ENCODE data around the gene AKR7A3.

The AKR7A3 gene

GRCh38 chr1:19322481-19322880, 33.9 kb upstream of the AKR7A3 start:
- DNase-seq (ENCODE audit: low read depth in 2 of 2), result no peak
- no peak overlapping the region for H3K4me3 ChIP-seq (replicated peaks in 1 of 2; ENCODE audit: low read depth in 2 of 2, low read length in 2 of 2)
- no peak for TF ChIP-seq CTCF (IDR thresholded peaks at IDR 0.05; ENCODE audit: low read depth, low read length)

GRCh38 chr1:19321071-19321470, 32.5 kb upstream of the AKR7A3 start:
- no peak overlapping the region for H3K4me3 ChIP-seq (replicated peaks in 1 of 2; ENCODE audit: low read depth in 2 of 2, low read length in 2 of 2)
- DNase-seq (ENCODE audit: low read depth in 2 of 2), result no peak
- TF ChIP-seq CTCF (IDR thresholded peaks at IDR 0.05; ENCODE audit: low read depth, low read length), result no peak

GRCh38 chr1:19319196-19319595, 30.6 kb upstream of the AKR7A3 start:
- TF ChIP-seq CTCF (IDR thresholded peaks at IDR 0.05; ENCODE audit: low read depth, low read length), result no peak
- H3K4me3 ChIP-seq (replicated peaks in 1 of 2; ENCODE audit: low read depth in 2 of 2, low read length in 2 of 2), result no peak overlapping the region

GRCh38 chr1:19317126-19317910, 28.7 kb upstream of the AKR7A3 start:
- H3K4me3 ChIP-seq (replicated peaks in 1 of 2; ENCODE audit: low read depth in 2 of 2, low read length in 2 of 2), result no peak overlapping the region
- no peak for DNase-seq (ENCODE audit: low read depth in 2 of 2)
- no peak for TF ChIP-seq CTCF (IDR thresholded peaks at IDR 0.05; ENCODE audit: low read depth, low read length)

More at GRCh38 chr1:19319196-19319595, 30.6 kb upstream of the AKR7A3 start:
- DNase-seq (ENCODE audit: low read depth in 2 of 2), result no peak

GRCh38 chr1:19315378-19316198, 27.0 kb upstream of the AKR7A3 start:
- peak; percentile 42 to 60 for DNase-seq (ENCODE audit: low read depth in 2 of 2)
- H3K4me3 ChIP-seq (replicated peaks in 1 of 2; ENCODE audit: low read depth in 2 of 2, low read length in 2 of 2), result no peak overlapping the region
- TF ChIP-seq CTCF (IDR thresholded peaks at IDR 0.05; ENCODE audit: low read depth, low read length), result no peak

- no peak overlapping the region for H3K4me3 ChIP-seq (replicated peaks in 1 of 2; ENCODE audit: low read depth in 2 of 2, low read length in 2 of 2)
- DNase-seq (ENCODE audit: low read depth in 2 of 2), result no peak
- TF ChIP-seq CTCF (IDR thresholded peaks at IDR 0.05; ENCODE audit: low read depth, low read length), result no peak
Observed at GRCh38 chr1:19313961-19314882, 25.7 kb upstream of the AKR7A3 start.
